H1 (cell line): Measurements from ENCODE around the gene SEC23IP. TPM values are rescaled to one million over a fixed set of nuclear protein-coding genes. Genes with fewer than 3 reads are reported as not detected.
"Not testable (repeated sequence)": the region's sequence is repeated elsewhere in the genome, so short reads cannot be mapped to it uniquely, and the experiment has no call there.

Experiments
- CTCF ChIA-PET: fragments of 300-600 bp; sonication (Branson Sonifier 250); formaldehyde crosslinking; loops from one replicate; lab custom pipeline; 2021; ENCODE audit not compliant: partially characterized antibody; lab: Charles Lee
- POLR2A ChIA-PET: fragments of 300-600 bp; sonication (Branson Sonifier 250); formaldehyde crosslinking; loops from one replicate; lab custom pipeline; 2021; ENCODE audit warnings: inconsistent platforms; ENCODE audit not compliant: partially characterized antibody; lab: Charles Lee
- DNase-seq, 2 experiments: peaks; one replicate each; pipeline versions ENCODE4 v3.0.0 to v3.0.0-alpha.2; 2010 to 2022; ENCODE audit warnings: low spot score in 2 of 2, low read depth in 1 of 2, mixed read lengths in 1 of 2
- FAIRE-seq: peaks from 2 replicates; lab custom pipeline; 2011; peaks lifted over from hg19 to GRCh38; lab: Jason Lieb, UNC
- H2AFZ ChIP-seq: 2 replicates; pipeline ENCODE4 v1.8.1; 2012; ENCODE audit warnings: low read length, inconsistent platforms
- H2AK5ac ChIP-seq: 2 replicates; pipeline ENCODE4 v1.6.1; 2013; ENCODE audit warnings: low read depth, low read length
- H2BK120ac ChIP-seq: replicated peaks from 2 replicates; pipeline ENCODE3; 2013; ENCODE audit warnings: low read depth, low read length, inconsistent platforms
- H2BK12ac ChIP-seq: 2 replicates; pipeline ENCODE4 v1.6.1; 2013; ENCODE audit warnings: low read depth, low read length
- H2BK15ac ChIP-seq: 2 replicates; pipeline ENCODE4 v1.6.1; 2013; ENCODE audit warnings: low read length
- H2BK20ac ChIP-seq: 2 replicates; pipeline ENCODE4 v1.6.1; 2013; ENCODE audit warnings: low read length
- H2BK5ac ChIP-seq: 2 replicates; pipeline ENCODE4 v1.6.1; 2013; ENCODE audit warnings: low read depth, low read length
- H3K14ac ChIP-seq: 2 replicates; pipeline ENCODE4 v1.6.1; 2013; ENCODE audit warnings: inconsistent platforms; ENCODE audit not compliant: insufficient read length
- H3K18ac ChIP-seq: 2 replicates; pipeline ENCODE4 v1.6.1; 2013; ENCODE audit warnings: low read length; ENCODE audit errors: extremely low read depth
- H3K23ac ChIP-seq: 2 replicates; pipeline ENCODE4 v1.6.1; 2013; ENCODE audit warnings: inconsistent platforms; ENCODE audit not compliant: insufficient read length
- H3K23me2 ChIP-seq: 2 replicates; pipeline ENCODE4 v1.6.1; 2013; ENCODE audit warnings: low read depth, low read length
- H3K27ac ChIP-seq: 2 replicates; pipeline ENCODE4 v1.6.1; 2011; ENCODE audit warnings: low read depth, low read length, inconsistent platforms
- H3K27me3 ChIP-seq, 4 experiments: replicated peaks in 1 of 4; 1 replicate in 1 of 4; 2 replicates in 3 of 4; pipeline versions ENCODE4 v1.6.1 to v1.8.1; 2011 to 2013; ENCODE audit warnings: low read length in 3 of 4, mild to moderate bottlenecking in 3 of 4, inconsistent platforms in 2 of 4, mixed read lengths in 2 of 4, moderate library complexity in 1 of 4; ENCODE audit not compliant: control insufficient read depth in 3 of 4, insufficient read depth in 3 of 4; ENCODE audit errors: extremely low read depth in 1 of 4
- H3K36me3 ChIP-seq, 4 experiments: 2 replicates each; pipeline versions ENCODE4 v1.6.1 to v1.8.1; 2011 to 2013; ENCODE audit warnings: mild to moderate bottlenecking in 4 of 4, low read length in 3 of 4, moderate library complexity in 2 of 4, control low read depth in 1 of 4, inconsistent platforms in 1 of 4; ENCODE audit not compliant: insufficient read depth in 4 of 4, control insufficient read depth in 2 of 4
- H3K4ac ChIP-seq: replicated peaks from 2 replicates; pipeline ENCODE3; 2013; ENCODE audit warnings: low read length, low read depth, mixed read lengths, inconsistent platforms; ENCODE audit not compliant: insufficient read length
- H3K4me1 ChIP-seq, 4 experiments: replicated peaks in 1 of 4; 1 replicate in 1 of 4; 2 replicates in 3 of 4; pipeline versions ENCODE4 v1.6.1 to v1.8.1; 2011 to 2013; ENCODE audit warnings: low read length in 3 of 4, inconsistent platforms in 2 of 4, mixed read lengths in 1 of 4; ENCODE audit not compliant: insufficient read depth in 4 of 4, control insufficient read depth in 3 of 4
- H3K4me2 ChIP-seq, 2 experiments: 2 replicates each; pipeline versions ENCODE4 v1.6.1 to v1.8.1; 2011 to 2013; ENCODE audit warnings: low read depth in 2 of 2, low read length in 2 of 2, control low read depth in 1 of 2, inconsistent platforms in 1 of 2, mild to moderate bottlenecking in 1 of 2; ENCODE audit not compliant: insufficient read depth in 1 of 2
- H3K4me3 ChIP-seq, 4 experiments: fragments of 200-600, 300-600 bp in 1 of 4; sonication (generic), shearing (Covaris generic), sonication (Bioruptor Twin) in 1 of 4; 2 replicates each; pipeline versions ENCODE4 v1.5.1 to v1.8.1; 2011 to 2016; ENCODE audit warnings: low read length in 4 of 4, low read depth in 3 of 4, control low read depth in 2 of 4, inconsistent platforms in 2 of 4, mild to moderate bottlenecking in 2 of 4, mixed read lengths in 1 of 4, moderate library complexity in 1 of 4; ENCODE audit not compliant: insufficient read depth in 2 of 4; ENCODE audit errors: extremely low read depth in 1 of 4
- H3K56ac ChIP-seq: replicated peaks from 2 replicates; pipeline ENCODE3; 2013; ENCODE audit warnings: low read depth, mild to moderate bottlenecking, mixed read lengths, low read length, inconsistent platforms; ENCODE audit not compliant: insufficient read length
- H3K79me1 ChIP-seq: 2 replicates; pipeline ENCODE4 v1.6.1; 2013; ENCODE audit warnings: low read depth, low read length, control low read depth
- H3K79me2 ChIP-seq, 2 experiments: 2 replicates each; pipeline versions ENCODE4 v1.6.1 to v1.8.1; 2012 to 2013; ENCODE audit warnings: low read length in 2 of 2, mild to moderate bottlenecking in 2 of 2, inconsistent platforms in 1 of 2; ENCODE audit not compliant: insufficient read depth in 2 of 2, control insufficient read depth in 1 of 2
- H3K9ac ChIP-seq, 4 experiments: replicated peaks in 1 of 4; 1 replicate in 1 of 4; 2 replicates in 3 of 4; pipeline versions ENCODE4 v1.6.1 to v1.8.1; 2011 to 2013; ENCODE audit warnings: low read depth in 3 of 4, low read length in 3 of 4, control low read depth in 2 of 4, mild to moderate bottlenecking in 2 of 4, moderate library complexity in 2 of 4, inconsistent platforms in 1 of 4; ENCODE audit errors: extremely low read depth in 1 of 4
- H3K9me3 ChIP-seq, 2 experiments: 2 replicates each; pipeline versions ENCODE4 v1.6.1 to v1.8.1; 2012 to 2013; ENCODE audit warnings: mild to moderate bottlenecking in 2 of 2, moderate library complexity in 2 of 2, control low read depth in 1 of 2, inconsistent platforms in 1 of 2, low read depth in 1 of 2, low read length in 1 of 2, mixed read lengths in 1 of 2; ENCODE audit not compliant: insufficient read depth in 2 of 2
- H4K20me1 ChIP-seq, 2 experiments: replicated peaks in 1 of 2; 2 replicates each; pipeline versions ENCODE3 to v1.8.1; 2011 to 2013; ENCODE audit warnings: inconsistent platforms in 2 of 2, low read length in 2 of 2, mild to moderate bottlenecking in 1 of 2; ENCODE audit not compliant: insufficient read depth in 2 of 2, control insufficient read depth in 1 of 2
- H4K5ac ChIP-seq: 2 replicates; pipeline ENCODE4 v1.6.1; 2013; ENCODE audit warnings: low read length, low read depth, mixed read lengths, inconsistent platforms; ENCODE audit not compliant: insufficient read length
- H4K8ac ChIP-seq: 2 replicates; pipeline ENCODE4 v1.8.0; 2013; ENCODE audit warnings: mild to moderate bottlenecking, moderate library complexity, low read length, inconsistent platforms; ENCODE audit not compliant: insufficient read depth; ENCODE audit errors: extremely low read depth
- H4K91ac ChIP-seq: replicated peaks from 2 replicates; pipeline ENCODE3; 2013; ENCODE audit warnings: low read length, mixed read lengths, inconsistent platforms; ENCODE audit not compliant: insufficient read length
- whole genome bisulfite sequencing, 2 experiments: shearing (Covaris generic) in 1 of 2; methylation state at CpG; one replicate each; pipeline versions ENCODE4 v1.1.6 to v1.1.7; 2013 to 2015; ENCODE audit warnings: low lambda C conversion rate in 2 of 2, mixed read lengths in 2 of 2, inconsistent platforms in 1 of 2, low coverage in 1 of 2, missing lambda C conversion rate in 1 of 2; ENCODE audit not compliant: insufficient replicate concordance in 2 of 2, insufficient coverage in 1 of 2, insufficient read length in 1 of 2; ENCODE audit errors: extremely low coverage in 1 of 2, missing lambda C conversion rate in 1 of 2; 5-methylcytosine and 5-hydroxymethylcytosine counted together
- polyA plus RNA-seq, 7 experiments: library from polyadenylated mRNA; depleted of rRNA in 3 of 7; stranded (reverse) in 5 of 7; unstranded in 2 of 7; fragments of >200 nt in 5 of 7; fragments of 200-250 nt in 2 of 7; gene quantifications; 1 replicate in 5 of 7; 2 replicates in 1 of 7; 4 replicates in 1 of 7; pipeline versions ENCODE4 v1.2.1 to v1.2.3, GENCODE V29; 2011 to 2013; ENCODE audit warnings: missing spikeins in 2 of 7, mixed read lengths in 2 of 7
- total RNA-seq: library from RNA; stranded (reverse); fragmentation: NEBNext Ultra II Directional; extraction: Animal tissue kit (Norgen Biotek cat#: 25700); gene quantifications from 2 replicates; pipeline ENCODE4 v1.2.1, GENCODE V29; 2021

SEC23IP gene
- total and polyA plus RNA-seq, 2 of the 8 experiments (the other 6 are each of a cell fraction or from before 2014, with no cell fraction given) = 29.0 to 105 TPM

DNA sequence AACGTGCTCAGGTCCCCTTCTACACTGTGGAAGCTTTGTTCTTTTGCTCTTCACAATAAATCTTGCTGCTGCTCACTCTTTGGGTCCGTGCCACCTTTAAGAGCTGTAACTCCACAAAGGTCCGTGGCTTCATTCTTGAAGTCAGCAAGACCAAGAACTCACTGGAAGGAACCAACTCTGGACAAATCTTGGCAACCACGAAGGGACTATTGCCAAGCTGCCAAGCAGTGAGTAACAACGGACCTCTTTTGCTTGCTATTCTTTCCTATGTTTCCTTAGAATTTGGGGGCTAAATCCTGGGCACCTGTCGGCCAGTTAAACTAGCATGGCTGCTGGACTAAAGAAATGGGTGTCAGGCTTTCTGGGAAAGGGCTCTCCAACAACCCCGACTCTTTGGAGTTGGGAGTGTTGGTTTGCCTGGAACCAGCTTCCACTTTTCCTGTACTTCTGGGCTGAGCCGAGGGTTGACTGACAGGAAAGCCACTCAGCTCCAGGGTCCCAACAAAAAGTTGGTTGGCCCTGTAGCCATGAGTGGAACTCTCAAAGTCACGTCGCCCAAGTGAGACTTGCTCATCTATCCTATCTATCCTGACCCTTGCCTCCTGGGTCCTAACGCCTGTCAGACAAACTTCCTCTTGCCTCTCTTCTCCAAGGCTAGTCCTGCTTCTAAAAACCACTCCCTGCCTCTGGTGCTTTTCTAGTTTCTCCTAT, 8.5 kb upstream of the SEC23IP start:
- H3K79me2 ChIP-seq, H4K5ac ChIP-seq, H3K4ac ChIP-seq, H3K18ac ChIP-seq, H3K56ac ChIP-seq, H3K23me2 ChIP-seq, H3K36me3 ChIP-seq, FAIRE-seq, H3K79me1 ChIP-seq, H3K9me3 ChIP-seq, H3K4me1 ChIP-seq, H3K27me3 ChIP-seq, H3K27ac ChIP-seq, H4K20me1 ChIP-seq, H4K8ac ChIP-seq, H2AFZ ChIP-seq, H2AK5ac ChIP-seq, DNase-seq, H3K4me3 ChIP-seq, H4K91ac ChIP-seq, H2BK5ac ChIP-seq, H2BK20ac ChIP-seq, H3K4me2 ChIP-seq, H3K9ac ChIP-seq, H2BK15ac ChIP-seq, H3K14ac ChIP-seq, H2BK120ac ChIP-seq, H2BK12ac ChIP-seq, H3K23ac ChIP-seq: not testable (repeated sequence)
- ChIA-PET POLR2A (interaction anchor here (0.8 to 3.5 kb wide), 6 partner anchors 9 to 197 kb away, joined by 3 to 16 read pairs (median 4); partner anchors contain the start of genes MCMBP and SEC23IP), CTCF (interaction anchor here (1.2 to 2.3 kb wide), 4 partner anchors 11 to 198 kb away, joined by 3 to 7 read pairs (median 4); partner anchors contain the start of gene MCMBP)
- 84% methylated on average over 11 of the region's 11 CpGs; no CpG with 5 or more reads in 1 of the 2 experiments for WGBS, 2 experiments
